Ureter (tissue), 1 donor: ENCODE measurements around the gene TSEN15. TPM values are rescaled to one million over a fixed set of nuclear protein-coding genes. Genes with fewer than 3 reads are reported as not detected.

Source experiments
- DNase-seq: peaks from one replicate; pipeline ENCODE4 v3.0.0-alpha.2; 2020; ENCODE audit warnings: low spot score
- total RNA-seq: library from RNA; stranded (reverse); gene quantifications from one replicate; pipeline ENCODE4 v1.2.4, GENCODE V29; 2023
- donor health status: DM: yes; HTN: yes; CAD: no.

TSEN15 gene
- total RNA-seq, 1 donor from 2014 or later: 46.0 TPM

DNA sequence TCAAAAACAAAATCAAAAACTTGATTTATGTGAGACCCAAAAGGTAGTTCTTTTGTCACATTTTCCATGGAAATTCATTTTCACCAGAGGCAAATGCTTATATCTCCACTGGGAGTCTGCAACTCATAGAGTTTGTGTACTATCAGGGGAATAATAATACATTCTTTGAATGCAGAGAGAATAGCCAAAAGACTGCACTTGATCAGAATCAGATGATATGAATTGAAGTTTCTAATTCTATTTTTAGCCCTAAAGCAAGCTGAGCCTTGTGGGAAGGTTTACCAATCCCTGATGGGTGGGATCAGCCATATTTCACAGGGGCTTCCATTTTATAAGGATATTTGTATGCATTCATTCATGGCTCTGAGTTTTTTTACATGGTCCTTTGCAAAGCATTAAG is 49.6 kb downstream of the TSEN15 start:
- no peak for DNase-seq

DNA sequence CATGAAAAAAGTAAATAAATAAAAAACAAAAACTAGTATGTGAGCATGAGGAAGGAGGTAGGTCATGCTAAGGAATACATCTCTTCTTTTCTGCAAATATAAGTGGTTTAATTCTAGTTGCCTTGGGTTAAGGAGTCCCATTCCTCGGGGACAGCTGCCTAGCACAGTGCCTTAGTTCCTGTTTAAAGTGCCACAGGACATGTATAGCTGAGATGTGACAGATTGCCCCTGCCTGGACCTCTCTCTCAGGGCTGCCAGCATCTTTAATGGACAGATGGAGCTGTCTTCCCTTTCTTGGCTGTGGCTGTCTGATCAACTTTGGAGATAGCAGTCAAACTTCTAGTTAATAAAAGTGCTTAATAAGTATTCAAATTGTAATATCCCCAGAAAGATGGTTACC is 50.0 kb downstream of the TSEN15 start:
- no peak for DNase-seq

DNA sequence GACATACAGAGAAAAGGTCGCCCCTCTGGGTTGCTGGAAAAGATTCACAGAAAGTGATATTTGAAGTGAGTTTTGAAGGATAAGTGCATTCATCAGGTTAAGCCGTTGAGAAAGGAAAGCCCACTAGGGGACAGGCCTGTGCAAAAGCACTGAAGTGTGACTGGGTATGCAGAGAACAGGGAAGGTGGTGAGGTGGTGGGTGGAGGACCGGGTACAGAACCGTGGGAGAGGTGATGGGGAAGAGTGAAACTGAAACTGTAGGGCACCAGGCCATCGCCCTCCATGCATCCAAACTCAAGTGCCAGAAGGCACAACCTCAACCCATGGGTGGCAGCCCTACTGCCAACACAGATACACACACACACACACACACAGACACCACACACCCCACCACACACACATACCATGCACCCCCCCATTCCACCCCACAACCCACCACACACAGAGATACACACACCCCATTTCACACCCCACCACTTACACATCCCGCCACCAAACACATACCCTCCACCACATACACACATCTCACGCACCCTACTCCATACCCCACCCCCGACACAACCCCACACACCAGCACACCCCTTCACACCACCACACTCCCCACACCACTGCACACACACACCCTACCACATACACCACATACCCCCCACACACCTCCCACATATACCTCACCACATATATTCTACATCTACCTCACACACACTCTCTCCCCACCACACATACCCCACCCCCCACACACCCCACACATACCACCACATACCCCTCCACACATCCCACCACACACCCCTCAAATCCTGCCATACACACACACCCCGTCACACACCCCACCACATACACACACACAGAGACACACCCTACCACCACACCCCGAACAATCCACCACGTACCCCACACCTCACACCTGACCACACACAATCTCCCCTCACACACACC is 59.0 kb downstream of the TSEN15 start:
- no peak for DNase-seq

DNA sequence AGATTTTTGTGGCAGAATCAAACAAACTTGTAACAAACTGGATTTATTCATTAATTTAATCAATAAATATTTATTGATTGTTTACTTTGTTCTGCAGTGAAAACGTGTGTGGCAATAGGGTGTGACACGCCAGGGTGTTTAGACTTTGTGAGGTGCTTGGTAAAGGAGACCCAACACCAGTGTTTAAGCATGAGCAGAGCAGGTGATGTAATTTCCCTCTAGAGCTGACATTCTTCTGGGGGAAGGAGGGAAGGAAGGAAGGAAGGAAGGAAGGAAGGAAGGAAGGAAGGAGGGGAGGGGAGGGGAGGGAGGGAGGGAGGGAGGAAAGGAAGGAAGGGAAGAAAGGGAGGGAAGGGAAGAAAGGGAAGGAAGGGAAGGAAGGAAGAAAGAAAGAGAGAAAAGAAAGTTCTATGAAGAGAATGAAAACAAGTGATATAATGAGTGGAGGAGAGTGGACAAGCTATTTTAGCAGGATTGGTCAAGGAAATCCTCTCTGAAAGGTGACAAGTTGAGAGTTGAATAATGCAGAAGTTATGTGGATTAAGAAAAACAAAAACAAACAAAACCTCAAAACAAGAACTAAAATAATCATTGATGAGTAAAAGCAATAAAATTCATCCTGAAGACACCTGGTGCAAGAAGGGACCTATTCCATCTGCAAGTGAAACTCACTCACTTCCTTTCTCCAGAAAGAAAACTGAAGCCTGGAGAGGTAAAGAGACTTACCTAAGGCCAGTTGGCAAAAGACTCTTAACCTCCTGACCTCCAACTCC is 60.8 kb downstream of the TSEN15 start:
- no peak for DNase-seq

DNA sequence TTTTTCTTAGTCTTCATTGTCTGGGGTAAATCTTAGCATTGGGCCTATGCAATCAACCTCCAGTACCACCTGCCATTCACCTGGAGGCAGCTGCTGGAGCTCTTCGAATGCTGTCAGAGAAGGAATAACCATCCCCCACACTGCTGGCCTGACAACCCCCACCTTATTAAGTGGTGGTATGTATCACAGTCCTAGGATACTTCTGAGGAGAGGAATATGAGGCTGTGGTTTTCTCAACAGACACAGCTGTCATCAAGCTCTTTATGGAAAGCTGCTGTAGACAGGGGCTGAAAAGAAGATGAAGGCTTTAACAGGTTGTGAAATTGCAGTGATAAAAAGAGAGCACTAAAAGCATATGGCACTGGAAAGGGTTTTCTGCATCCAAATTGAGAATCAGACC is 61.7 kb downstream of the TSEN15 start:
- DNase-seq: no peak

DNA sequence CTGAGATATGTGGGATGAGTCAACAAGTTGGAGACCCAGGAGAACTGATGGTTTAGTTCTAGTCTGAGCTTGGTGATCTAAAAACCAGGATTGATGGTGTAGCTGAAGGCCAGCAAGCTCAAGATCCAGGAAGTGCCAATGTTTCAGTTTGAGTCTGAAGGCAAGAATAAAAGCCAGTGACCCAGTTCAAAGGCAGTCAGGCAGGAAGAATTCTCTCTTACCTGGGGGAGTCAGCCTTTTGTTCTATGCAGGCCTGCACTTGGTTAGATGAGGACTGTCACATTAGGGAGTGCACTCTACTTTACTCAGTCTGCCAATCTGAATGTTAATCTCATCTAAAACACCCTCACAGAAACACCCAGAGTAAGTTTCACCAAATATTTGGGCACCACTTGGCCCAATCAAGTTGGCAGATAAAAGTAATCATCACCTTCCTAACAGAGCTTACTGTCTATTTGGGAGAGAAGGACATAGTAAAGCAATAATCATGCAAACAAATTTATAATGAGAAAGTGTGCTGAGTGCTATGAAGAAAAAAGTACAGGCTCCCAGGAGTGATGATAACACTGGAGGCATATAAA is 63.4 kb downstream of the TSEN15 start:
- no peak for DNase-seq

DNA sequence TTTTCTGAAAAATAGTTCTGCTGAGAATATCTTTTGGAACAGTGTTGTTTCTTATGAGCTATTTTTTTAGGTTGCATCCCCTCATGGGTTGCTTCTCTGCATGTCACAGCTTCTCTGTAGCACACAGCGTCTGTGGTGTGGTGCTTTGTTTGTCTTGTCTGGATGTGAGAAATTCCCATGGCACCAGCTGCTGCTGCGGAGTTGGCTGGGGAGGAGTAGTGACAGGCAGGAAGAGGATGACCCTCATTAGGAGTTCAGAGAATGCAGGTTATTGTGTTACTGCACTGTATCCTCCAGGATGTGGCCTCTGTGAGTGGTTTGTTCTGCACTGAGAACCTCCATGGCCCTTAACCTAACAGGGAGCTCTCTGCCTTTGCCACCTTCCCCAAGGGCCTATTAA is 64.8 kb downstream of the TSEN15 start:
- no peak for DNase-seq

DNA sequence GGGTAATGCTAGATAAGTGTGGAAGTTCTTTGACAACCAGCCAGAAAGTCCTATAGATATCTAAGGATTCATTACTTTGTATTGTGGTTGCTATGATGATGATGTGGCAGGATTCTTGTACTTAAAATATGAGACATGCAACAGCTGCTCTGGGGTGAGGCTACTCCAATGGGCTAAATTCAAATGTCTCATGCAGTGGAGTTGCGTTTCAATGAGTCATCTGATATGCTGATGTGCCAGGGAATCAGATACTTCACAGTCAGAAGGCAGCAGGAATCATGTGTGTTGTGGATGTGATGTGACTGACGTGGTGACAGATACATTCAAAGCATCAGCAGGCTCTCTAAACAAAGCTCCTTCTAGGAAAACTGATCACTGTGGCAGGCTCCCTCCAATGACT is 66.5 kb downstream of the TSEN15 start:
- no peak for DNase-seq

Other genes starting within 250 kb of the TSEN15 start
- gene RGL1, start 246.6 kb upstream of the TSEN15 start, total RNA-seq: 20.9 TPM
- 4.4 TPM for gene COLGALT2, start 14.0 kb upstream of the TSEN15 start, total RNA-seq